Caco-2 (cell line): ENCODE results near the gene ATP6V1C2. TPM values are rescaled to one million over a fixed set of nuclear protein-coding genes. Genes with fewer than 3 reads are reported as not detected.
A peak's percentile ranks its signal among the peaks of the same experiment; 100 is the strongest.

Experiments used
- BruUV-seq: library from RNA; stranded (reverse); fragments of 400-500 nt; replicated peaks from 2 replicates; lab custom pipeline; 2021; lab: Mats Ljungman, UMichigan
- CTCF ChIA-PET: fragments of 300-600 bp; sonication (Branson Sonifier 250); formaldehyde crosslinking; loops from one replicate; lab custom pipeline; 2022; ENCODE audit warnings: antibody characterized with exemption; lab: Charles Lee
- POLR2A ChIA-PET: fragments of 300-600 bp; sonication (Branson Sonifier 250); formaldehyde crosslinking; loops from one replicate; lab custom pipeline; 2022; ENCODE audit warnings: antibody characterized with exemption; lab: Charles Lee
- DNase-seq, 2 experiments: peaks; one replicate each; pipeline versions ENCODE4 v3.0.0 to v3.0.0-alpha.2; 2020 to 2022
- H3K27me3 ChIP-seq: replicated peaks from 2 replicates; pipeline ENCODE4 v1.6.0; 2011; ENCODE audit warnings: low read length; ENCODE audit not compliant: control insufficient read depth, insufficient read depth
- H3K36me3 ChIP-seq: 2 replicates; pipeline ENCODE4 v1.5.1; 2011; ENCODE audit warnings: low read length; ENCODE audit not compliant: control insufficient read depth, insufficient read depth
- H3K4me1 ChIP-seq: fragments of 250-450 bp; sonication (Bioruptor Pico); 2 replicates; pipeline ENCODE4 v1.5.1; 2020; ENCODE audit warnings: mild to moderate bottlenecking
- H3K4me3 ChIP-seq: 2 replicates; pipeline ENCODE4 v1.5.1; 2011; ENCODE audit warnings: low read depth, mild to moderate bottlenecking, control low read depth, low read length
- H3K9me3 ChIP-seq: fragments of 250-450 bp; sonication (Bioruptor Pico); 2 replicates; pipeline ENCODE4 v1.5.1; 2020; ENCODE audit warnings: mild to moderate bottlenecking, moderate library complexity
- H3K27ac Mint-ChIP-seq: one replicate; pipeline ENCODE4 v1.8.0; 2022; ENCODE audit warnings: mixed read lengths; ENCODE audit not compliant: unreplicated experiment
- H3K27me3 Mint-ChIP-seq: one replicate; pipeline ENCODE4 v1.8.0; 2022; ENCODE audit warnings: mixed read lengths; ENCODE audit not compliant: insufficient read depth, unreplicated experiment
- H3K36me3 Mint-ChIP-seq: one replicate; pipeline ENCODE4 v1.8.0; 2022; ENCODE audit warnings: mild to moderate bottlenecking, mixed read lengths; ENCODE audit not compliant: insufficient read depth, unreplicated experiment
- H3K4me1 Mint-ChIP-seq: one replicate; pipeline ENCODE4 v1.8.0; 2022; ENCODE audit warnings: low read depth, mixed read lengths; ENCODE audit not compliant: unreplicated experiment
- H3K4me3 Mint-ChIP-seq: one replicate; pipeline ENCODE4 v1.8.0; 2022; ENCODE audit warnings: mild to moderate bottlenecking, moderate library complexity, mixed read lengths; ENCODE audit not compliant: unreplicated experiment
- H3K9me3 Mint-ChIP-seq: one replicate; pipeline ENCODE4 v1.8.0; 2022; ENCODE audit warnings: mixed read lengths; ENCODE audit not compliant: unreplicated experiment
- CTCF ChIP-seq, 2 experiments: fragments of 200-600 bp in 1 of 2; IDR thresholded peaks; 1 replicate in 1 of 2; 2 replicates in 1 of 2; pipeline versions ENCODE4 v1.5.1 to v1.8.0; 2011 to 2022; ENCODE audit warnings: antibody characterized with exemption in 1 of 2, control low read depth in 1 of 2, inconsistent platforms in 1 of 2, low read depth in 1 of 2, low read length in 1 of 2, mild to moderate bottlenecking in 1 of 2, moderate library complexity in 1 of 2; ENCODE audit not compliant: insufficient read depth in 1 of 2, severe bottlenecking in 1 of 2, unreplicated experiment in 1 of 2
- intact Hi-C: fragments of 100-400 bp; cut with micrococcal nuclease; formaldehyde crosslinking; loops from one replicate; pipeline ENCODE4 v1.10.0; 2022; ENCODE audit not compliant: unreplicated experiment
- total RNA-seq: library from RNA; stranded (reverse); gene quantifications from 2 replicates; pipeline ENCODE4 v1.2.3, GENCODE V29; 2022

The ATP6V1C2 gene
- total RNA-seq, 1 experiment from 2014 or later = 4.2 TPM

GRCh38 chr2:10776231-10776977 is 55.0 kb downstream of the ATP6V1C2 start:
- Histone ChIP-seq H3K36me3 (peaks cover 5% of the 10 kb centered on the region; the same call in 1 of the 2 replicates), H3K4me1 (peaks cover 11% of the 10 kb centered on the region; the same call in 1 of the 2 replicates), H3K9me3 (no peaks in the 10 kb centered on the region), H3K4me3 (no peak overlapping the region), H3K27me3 (no peaks in the 10 kb centered on the region)
- no TSS peak for BruUV-seq
- TF ChIP-seq CTCF (IDR thresholded peaks at IDR 0.05; ENCODE audit: insufficient read depth in 1 of 2, low read depth in 1 of 2, low read length in 1 of 2, severe bottlenecking in 1 of 2, unreplicated experiment in 1 of 2) = no peak
- Mint-ChIP-seq H3K9me3 (no peaks in the 10 kb centered on the region), H3K27me3 (no peaks in the 10 kb centered on the region), H3K4me3 (no peak overlapping the region), H3K4me1 (peaks cover 5% of the 10 kb centered on the region), H3K36me3 (peaks cover 44% of the 10 kb centered on the region), H3K27ac (no peak overlapping the region)
- POLR2A ChIA-PET = no interaction called here
- CTCF ChIA-PET = no interaction called here
- DNase-seq = peak in 1 of 2 experiments; percentile 24
- intact Hi-C loops = no loop called here

- BruUV-seq = no TSS peak
- peaks cover 5% of the 10 kb centered on the region for H3K4me1 Mint-ChIP-seq
- TF ChIP-seq CTCF (IDR thresholded peaks at IDR 0.05; ENCODE audit: insufficient read depth in 1 of 2, low read depth in 1 of 2, low read length in 1 of 2, severe bottlenecking in 1 of 2, unreplicated experiment in 1 of 2) = no peak
Observed at GRCh38 chr2:10777111-10777841, 55.8 kb downstream of the ATP6V1C2 start.

GRCh38 chr2:10777842-10778723 is 56.7 kb downstream of the ATP6V1C2 start:
- H3K36me3 Mint-ChIP-seq = peaks cover 60% of the 10 kb centered on the region
- peak in 1 of 2 experiments; percentile 31 for DNase-seq
- no peaks in the 10 kb centered on the region for H3K27me3 ChIP-seq
- H3K4me1 Mint-ChIP-seq = peaks cover 5% of the 10 kb centered on the region
- peaks cover 11% of the 10 kb centered on the region; the same call in 1 of the 2 replicates for H3K4me1 ChIP-seq
- H3K27ac Mint-ChIP-seq = no peak overlapping the region
- no peak for TF ChIP-seq CTCF (IDR thresholded peaks at IDR 0.05; ENCODE audit: insufficient read depth in 1 of 2, low read depth in 1 of 2, low read length in 1 of 2, severe bottlenecking in 1 of 2, unreplicated experiment in 1 of 2)
- no peaks in the 10 kb centered on the region for H3K27me3 Mint-ChIP-seq
- ChIA-PET POLR2A (no interaction called here), CTCF (no interaction called here)
- BruUV-seq = no TSS peak
- H3K36me3 ChIP-seq = peaks cover 5% of the 10 kb centered on the region; the same call in 1 of the 2 replicates
- intact Hi-C loops = no loop called here
- no peak overlapping the region for H3K4me3 Mint-ChIP-seq
- H3K9me3 Mint-ChIP-seq = no peaks in the 10 kb centered on the region
- no peaks in the 10 kb centered on the region for H3K9me3 ChIP-seq
- H3K4me3 ChIP-seq = no peak overlapping the region

More at GRCh38 chr2:10777111-10777841, 55.8 kb downstream of the ATP6V1C2 start:
- H3K36me3 ChIP-seq = peaks cover 5% of the 10 kb centered on the region; the same call in 1 of the 2 replicates
- H3K36me3 Mint-ChIP-seq = peaks cover 52% of the 10 kb centered on the region
- no peak overlapping the region for H3K4me3 ChIP-seq
- H3K4me1 ChIP-seq = peaks cover 11% of the 10 kb centered on the region; the same call in 1 of the 2 replicates
- no peaks in the 10 kb centered on the region for H3K27me3 ChIP-seq
- intact Hi-C loops = no loop called here
- H3K27me3 Mint-ChIP-seq = no peaks in the 10 kb centered on the region
- peak in 1 of 2 experiments; percentile 32 for DNase-seq
- H3K9me3 Mint-ChIP-seq = no peaks in the 10 kb centered on the region
- no peak overlapping the region for H3K27ac Mint-ChIP-seq
- POLR2A ChIA-PET = no interaction called here
- CTCF ChIA-PET = no interaction called here
- H3K9me3 ChIP-seq = no peaks in the 10 kb centered on the region
- no peak overlapping the region for H3K4me3 Mint-ChIP-seq
